Effector memory CD4-positive, alpha-beta T cell (primary cell): ENCODE results near the gene CLDN19.
"Not testable (repeated sequence)": the region's sequence is repeated elsewhere in the genome, so short reads cannot be mapped to it uniquely, and the experiment has no call there.

Experiments
- DNase-seq, 3 donors: peaks; one replicate each; pipeline ENCODE4 v3.0.0-alpha.2; 2020
- H3K27ac ChIP-seq: 2 replicates; pipeline ENCODE4 v1.7.0; 2013; ENCODE audit warnings: mild to moderate bottlenecking, low read length, moderate library complexity; ENCODE audit not compliant: insufficient read depth, poor library complexity, severe bottlenecking
- H3K27me3 ChIP-seq: replicated peaks from 2 replicates; pipeline ENCODE4 v1.7.0; 2013; ENCODE audit warnings: mild to moderate bottlenecking, low read length; ENCODE audit not compliant: insufficient read depth, control insufficient read depth, poor library complexity, severe bottlenecking
- H3K36me3 ChIP-seq: 2 replicates; pipeline ENCODE4 v1.7.0; 2013; ENCODE audit warnings: mild to moderate bottlenecking, low read length, moderate library complexity; ENCODE audit not compliant: control insufficient read depth, insufficient read depth
- H3K4me1 ChIP-seq: 2 replicates; pipeline ENCODE4 v1.7.0; 2013; ENCODE audit warnings: low read length, mild to moderate bottlenecking; ENCODE audit not compliant: control insufficient read depth, insufficient read depth, poor library complexity, severe bottlenecking
- H3K4me3 ChIP-seq: 2 replicates; pipeline ENCODE4 v1.7.0; 2013; ENCODE audit warnings: low read length, low read depth, mild to moderate bottlenecking; ENCODE audit not compliant: insufficient read depth, poor library complexity, severe bottlenecking
- H3K9me3 ChIP-seq: 2 replicates; pipeline ENCODE4 v1.7.0; 2013; ENCODE audit warnings: mild to moderate bottlenecking, low read length, moderate library complexity; ENCODE audit not compliant: control insufficient read depth

The CLDN19 gene

GRCh38 chr1:42762269-42762668, 22.2 kb upstream of the CLDN19 start:
- H3K27ac ChIP-seq, result no peak overlapping the region
- H3K4me3 ChIP-seq, result no peak overlapping the region
- H3K27me3 ChIP-seq, result no peaks in the 10 kb centered on the region
- H3K4me1 ChIP-seq, result peaks cover 13% of the 10 kb centered on the region
- H3K36me3 ChIP-seq, result peaks cover 20% of the 10 kb centered on the region
- H3K9me3 ChIP-seq, result no peaks in the 10 kb centered on the region
- DNase-seq, result no peak

DNA sequence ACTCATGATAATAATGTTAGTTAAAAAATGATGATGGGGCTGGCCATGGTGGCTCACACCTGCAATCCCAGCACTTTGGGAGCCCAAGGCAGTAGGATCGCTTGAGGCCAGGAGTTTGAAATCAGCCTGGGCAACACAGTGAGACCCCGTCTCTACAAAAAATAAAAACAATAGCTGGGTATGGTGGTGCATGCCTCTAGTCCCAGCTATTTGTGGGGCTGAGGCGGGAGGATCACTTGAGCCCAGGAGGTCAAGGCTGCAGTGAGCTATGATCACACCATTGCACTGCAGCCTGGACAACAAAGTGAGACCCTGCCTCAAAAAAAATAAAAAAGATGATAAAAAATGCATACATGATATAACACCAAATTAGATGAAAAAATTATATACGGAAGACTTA, 21.5 kb upstream of the CLDN19 start:
- no peaks in the 10 kb centered on the region for H3K9me3 ChIP-seq
- no peak overlapping the region for H3K27ac ChIP-seq
- peaks cover 13% of the 10 kb centered on the region for H3K4me1 ChIP-seq
- H3K36me3 ChIP-seq, result peaks cover 26% of the 10 kb centered on the region
- DNase-seq, result no peak
- no peaks in the 10 kb centered on the region for H3K27me3 ChIP-seq
- H3K4me3 ChIP-seq, result no peak overlapping the region

DNA sequence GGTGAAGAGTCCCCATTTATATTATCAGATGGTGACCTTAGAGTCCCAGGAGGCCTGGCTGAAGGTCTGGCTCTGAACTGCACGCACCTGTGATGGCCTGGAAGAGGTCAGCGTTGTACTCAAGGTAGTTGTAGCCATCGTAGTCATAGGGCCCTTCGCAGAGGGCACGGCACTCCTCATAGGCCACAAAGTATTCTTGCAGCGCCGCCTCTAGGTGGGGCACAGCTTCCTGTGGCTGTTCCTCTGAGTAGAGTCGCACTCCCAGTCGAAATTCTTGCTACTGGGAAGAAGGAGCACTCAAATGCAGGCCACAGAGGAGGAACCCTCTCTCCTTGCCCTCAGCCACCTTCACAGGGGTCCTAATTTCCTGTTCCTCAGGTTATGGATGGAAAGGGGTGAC, 19.1 kb upstream of the CLDN19 start:
- Histone ChIP-seq H3K27me3 (no peaks in the 10 kb centered on the region), H3K27ac (no peak overlapping the region), H3K4me1 (no peaks in the 10 kb centered on the region), H3K36me3 (peaks cover 51% of the 10 kb centered on the region), H3K4me3 (no peak overlapping the region), H3K9me3 (no peaks in the 10 kb centered on the region)
- no peak for DNase-seq

DNA sequence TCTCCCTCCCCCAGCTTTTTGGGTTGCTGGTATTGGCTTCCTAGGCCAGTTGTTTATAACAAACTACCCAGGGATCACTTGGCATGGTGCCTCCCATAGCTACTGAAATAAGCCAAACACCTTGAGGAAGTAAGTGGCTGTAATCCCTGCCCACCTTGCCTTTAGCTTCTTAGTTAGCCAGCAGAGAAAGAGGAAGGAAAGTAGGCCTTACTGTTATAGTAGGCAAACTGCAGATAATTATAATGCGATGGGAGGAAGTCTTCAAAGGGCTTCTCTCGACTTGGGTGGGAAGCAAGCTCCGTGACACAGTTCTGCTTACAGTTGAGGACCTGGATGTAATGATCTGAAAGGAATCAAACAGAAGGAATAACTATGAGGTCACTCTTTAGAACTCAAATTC, 18.6 kb upstream of the CLDN19 start:
- peaks cover 55% of the 10 kb centered on the region for H3K36me3 ChIP-seq
- no peak overlapping the region for H3K27ac ChIP-seq
- H3K9me3 ChIP-seq, result no peaks in the 10 kb centered on the region
- H3K4me1 ChIP-seq, result no peaks in the 10 kb centered on the region
- DNase-seq, result no peak
- no peak overlapping the region for H3K4me3 ChIP-seq
- H3K27me3 ChIP-seq, result no peaks in the 10 kb centered on the region

DNA sequence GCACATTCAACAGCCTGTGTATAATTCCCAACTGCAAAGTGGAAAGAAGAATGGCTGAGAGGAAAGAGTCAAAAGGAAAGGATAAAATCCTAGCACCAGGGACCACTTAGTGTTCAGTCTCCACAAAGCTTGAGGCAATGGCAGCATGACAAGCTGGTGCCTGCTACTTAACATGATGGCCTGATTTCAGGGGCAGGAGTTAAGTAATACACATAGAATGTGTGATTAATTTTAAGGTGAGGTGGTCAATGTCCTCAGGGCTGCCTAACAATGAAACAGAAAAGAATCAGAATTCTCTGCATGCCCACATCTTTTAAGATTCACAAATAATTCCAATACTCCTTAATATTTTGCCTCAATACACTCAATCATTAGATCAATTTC, 17.8 kb upstream of the CLDN19 start:
- H3K4me3 ChIP-seq, result no peak overlapping the region
- H3K9me3 ChIP-seq, result no peaks in the 10 kb centered on the region
- H3K27me3 ChIP-seq, result no peaks in the 10 kb centered on the region
- no peak overlapping the region for H3K27ac ChIP-seq
- no peaks in the 10 kb centered on the region for H3K4me1 ChIP-seq
- DNase-seq, result no peak
- peaks cover 61% of the 10 kb centered on the region for H3K36me3 ChIP-seq

GRCh38 chr1:42756956-42757891, 17.2 kb upstream of the CLDN19 start:
- no peak for DNase-seq
- Histone ChIP-seq H3K4me3 (no peak overlapping the region), H3K27me3 (no peaks in the 10 kb centered on the region), H3K9me3 (no peaks in the 10 kb centered on the region), H3K4me1 (no peaks in the 10 kb centered on the region), H3K36me3 (peaks cover 67% of the 10 kb centered on the region), H3K27ac (no peak overlapping the region)

GRCh38 chr1:42753070-42753469, 13.0 kb upstream of the CLDN19 start:
- Histone ChIP-seq H3K27ac (no peak overlapping the region), H3K36me3 (peaks cover 80% of the 10 kb centered on the region)
- no peak for DNase-seq

DNA sequence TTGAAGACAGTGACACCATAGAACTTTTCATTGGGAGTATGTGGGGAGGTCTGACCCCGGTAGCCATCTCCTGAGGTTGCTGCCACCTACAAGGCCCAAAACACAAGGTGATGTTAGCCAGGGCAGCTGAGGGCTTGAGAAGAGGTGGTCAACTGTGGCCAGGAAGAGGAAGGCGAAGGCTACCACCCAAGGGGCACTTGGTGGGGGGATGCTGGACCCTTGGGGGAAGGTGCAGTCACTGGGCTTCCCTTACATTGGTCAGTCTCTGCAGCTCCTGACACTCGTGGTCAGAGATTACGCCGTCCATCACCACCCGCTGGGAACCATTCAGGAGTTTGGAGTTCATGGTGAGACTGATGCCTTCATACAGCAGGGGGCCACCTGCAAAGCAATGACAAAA, 12.2 kb upstream of the CLDN19 start:
- Histone ChIP-seq H3K27me3 (no peaks in the 10 kb centered on the region), H3K27ac (no peak overlapping the region), H3K4me3 (no peak overlapping the region), H3K9me3 (no peaks in the 10 kb centered on the region), H3K36me3 (peaks cover 72% of the 10 kb centered on the region), H3K4me1 (no peaks in the 10 kb centered on the region)
- DNase-seq, result no peak

More at GRCh38 chr1:42753070-42753469, 13.0 kb upstream of the CLDN19 start:
- Histone ChIP-seq H3K9me3 (no peaks in the 10 kb centered on the region), H3K4me3 (no peak overlapping the region), H3K4me1 (no peaks in the 10 kb centered on the region), H3K27me3 (no peaks in the 10 kb centered on the region)

DNA sequence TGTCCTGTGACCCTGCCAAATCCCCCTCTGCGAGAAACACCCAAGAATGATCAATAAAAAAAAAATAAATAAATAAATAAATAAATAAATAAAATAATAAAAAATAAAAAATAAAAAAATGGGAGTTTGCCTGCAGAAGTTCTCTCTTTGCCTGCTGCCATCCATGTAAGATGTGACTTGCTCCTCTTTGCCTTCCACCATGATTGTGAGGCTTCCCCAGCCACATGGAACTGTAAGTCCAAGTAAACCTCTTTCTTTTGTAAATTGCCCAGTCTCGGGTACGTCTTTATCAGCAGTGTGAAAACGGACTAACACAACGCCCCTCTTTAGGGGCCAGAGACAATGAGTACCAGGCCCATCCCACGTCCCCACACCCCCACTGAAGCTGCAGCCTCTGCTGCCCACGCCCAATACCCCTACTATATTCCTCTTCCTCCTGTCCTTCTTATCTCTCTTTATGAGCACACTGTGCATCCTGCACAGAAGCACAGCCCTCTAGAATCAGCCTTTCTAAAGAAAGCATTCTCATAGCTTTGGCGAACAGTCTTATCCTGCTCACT, 11.6 kb upstream of the CLDN19 start:
- H3K27me3 ChIP-seq, H3K4me3 ChIP-seq, H3K9me3 ChIP-seq, H3K4me1 ChIP-seq, DNase-seq, H3K27ac ChIP-seq: not testable (repeated sequence)
- peaks cover 70% of the 10 kb centered on the region for H3K36me3 ChIP-seq

- no peaks in the 10 kb centered on the region for H3K9me3 ChIP-seq
- H3K27ac ChIP-seq, result no peak overlapping the region
- H3K36me3 ChIP-seq, result peaks cover 59% of the 10 kb centered on the region
- no peaks in the 10 kb centered on the region for H3K4me1 ChIP-seq
- no peak overlapping the region for H3K4me3 ChIP-seq
- no peaks in the 10 kb centered on the region for H3K27me3 ChIP-seq
- DNase-seq, result no peak
Observed at GRCh38 chr1:42750041-42750440, 10.0 kb upstream of the CLDN19 start.
